CD4-positive, alpha-beta memory T cell (primary cell): ENCODE measurements around the gene COPS3. TPM values are rescaled to one million over a fixed set of nuclear protein-coding genes. Genes with fewer than 3 reads are reported as not detected.
A peak's percentile ranks its signal among the peaks of the same experiment; 100 is the strongest.

Source experiments
- CTCF ChIA-PET: fragments of 350-600 bp; sonication (Branson Sonifier 250); formaldehyde crosslinking; loops from one replicate; lab custom pipeline; 2021; ENCODE audit warnings: inconsistent platforms; ENCODE audit not compliant: partially characterized antibody; lab: Charles Lee
- POLR2A ChIA-PET: fragments of 350-600 bp; sonication (Branson Sonifier 250); formaldehyde crosslinking; loops from one replicate; lab custom pipeline; 2021; ENCODE audit not compliant: partially characterized antibody; lab: Charles Lee
- DNase-seq, 5 donors: peaks; one replicate each; pipeline versions ENCODE4 v3.0.0 to v3.0.0-alpha.2; 2020 to 2022; ENCODE audit warnings: mixed read lengths in 1 of 5
- H3K27ac ChIP-seq: one replicate; pipeline ENCODE4 v1.7.0; 2013; ENCODE audit warnings: low read depth, low read length
- H3K27me3 ChIP-seq: 2 replicates; pipeline ENCODE4 v1.7.0; 2013; ENCODE audit warnings: mild to moderate bottlenecking, low read length, moderate library complexity; ENCODE audit not compliant: insufficient read depth
- H3K36me3 ChIP-seq: 2 replicates; pipeline ENCODE4 v1.7.0; 2013; ENCODE audit warnings: mild to moderate bottlenecking, low read length, moderate library complexity; ENCODE audit not compliant: insufficient read depth
- H3K4me1 ChIP-seq: 2 replicates; pipeline ENCODE4 v1.7.0; 2013; ENCODE audit warnings: mild to moderate bottlenecking, low read length, moderate library complexity; ENCODE audit not compliant: insufficient read depth
- H3K4me3 ChIP-seq, 2 donors: one replicate each; pipeline ENCODE4 v1.7.0; 2013; ENCODE audit warnings: low read length in 2 of 2, mild to moderate bottlenecking in 1 of 2
- H3K9me3 ChIP-seq, 2 donors: one replicate each; pipeline ENCODE4 v1.7.0; 2013; ENCODE audit warnings: low read length in 2 of 2, control low read depth in 1 of 2; ENCODE audit not compliant: control insufficient read depth in 1 of 2
- H3K27ac Mint-ChIP-seq, 7 donors: one replicate each; pipeline ENCODE4 v1.8.0; 2020 to 2021; ENCODE audit warnings: mixed read lengths in 7 of 7, mild to moderate bottlenecking in 6 of 7, inconsistent platforms in 3 of 7, moderate library complexity in 3 of 7
- H3K27me3 Mint-ChIP-seq, 2 donors: one replicate each; pipeline ENCODE4 v1.8.0; 2020 to 2021; ENCODE audit warnings: mixed read lengths in 2 of 2
- H3K36me3 Mint-ChIP-seq, 2 donors: one replicate each; pipeline ENCODE4 v1.8.0; 2020 to 2021; ENCODE audit warnings: mixed read lengths in 2 of 2, inconsistent platforms in 1 of 2, mild to moderate bottlenecking in 1 of 2
- H3K4me1 Mint-ChIP-seq, 4 donors: one replicate each; pipeline ENCODE4 v1.8.0; 2020 to 2021; ENCODE audit warnings: mixed read lengths in 4 of 4, mild to moderate bottlenecking in 1 of 4
- H3K4me3 Mint-ChIP-seq, 8 donors: one replicate each; pipeline ENCODE4 v1.8.0; 2020 to 2021; ENCODE audit warnings: mixed read lengths in 8 of 8, mild to moderate bottlenecking in 7 of 8, moderate library complexity in 6 of 8, inconsistent platforms in 3 of 8
- H3K9me3 Mint-ChIP-seq, 8 donors: one replicate each; pipeline ENCODE4 v1.8.0; 2020 to 2021; ENCODE audit warnings: mixed read lengths in 8 of 8, mild to moderate bottlenecking in 5 of 8, inconsistent platforms in 3 of 8, moderate library complexity in 1 of 8
- intact Hi-C: fragments of 100-400 bp; cut with micrococcal nuclease; formaldehyde crosslinking; loops from one replicate; pipeline ENCODE4 v1.15.1; 2023
- polyA plus RNA-seq, 2 donors: library from polyadenylated mRNA; unstranded; fragments of 300-500 nt; fragmentation: Illumina TruSeq; gene quantifications; one replicate each; pipeline ENCODE4 v1.2.3, GENCODE V29; 2021
- total RNA-seq, 2 experiments: library from RNA; stranded (reverse); gene quantifications; one replicate each; pipeline ENCODE4 v1.2.3, GENCODE V29; 2021

COPS3 gene
- total and polyA plus RNA-seq, 4 experiments from 2014 or later: 45.4 to 103 (median 81.5) TPM

DNA sequence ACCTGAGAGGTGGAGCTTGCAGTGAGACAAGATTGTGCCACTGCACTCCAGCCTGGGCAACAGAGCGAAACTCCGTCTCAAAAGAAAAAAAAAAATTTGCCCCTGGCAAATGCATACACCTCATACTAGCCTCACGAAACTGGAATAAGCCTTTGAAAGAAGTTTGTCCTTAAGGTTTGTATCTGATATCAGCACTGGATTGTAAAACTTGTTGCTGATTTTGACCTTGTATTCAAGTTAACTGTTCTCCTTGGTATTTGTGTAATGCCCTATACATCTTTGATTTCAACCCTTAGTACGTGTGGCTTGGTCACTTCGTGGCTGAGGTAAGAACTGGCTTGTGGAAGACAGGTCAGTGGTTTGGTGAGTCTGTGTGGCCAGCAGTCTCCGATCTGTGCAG lies 37.9 kb downstream of the COPS3 start:
- Histone ChIP-seq H3K9me3 (no peaks in the 10 kb centered on the region), H3K27me3 (no peaks in the 10 kb centered on the region), H3K27ac (no peak overlapping the region), H3K4me1 (peaks cover 4% of the 10 kb centered on the region), H3K4me3 (no peak overlapping the region), H3K36me3 (peaks cover 19% of the 10 kb centered on the region)
- DNase-seq: no peak
- H3K4me3 Mint-ChIP-seq: no peak overlapping the region
- H3K27me3 Mint-ChIP-seq: no peaks in the 10 kb centered on the region
- no peaks in the 10 kb centered on the region for H3K9me3 Mint-ChIP-seq
- POLR2A ChIA-PET: no interaction called here
- CTCF ChIA-PET: no interaction called here
- H3K27ac Mint-ChIP-seq: peak overlapping the region in 2 of 7 donors; percentile 23 to 30
- intact Hi-C loops: no loop called here
- peaks cover 12 to 23% of the 10 kb centered on the region in 2 donors for H3K36me3 Mint-ChIP-seq
- H3K4me1 Mint-ChIP-seq: peaks cover 0 to 8% (median 3%) of the 10 kb centered on the region in 4 donors

DNA sequence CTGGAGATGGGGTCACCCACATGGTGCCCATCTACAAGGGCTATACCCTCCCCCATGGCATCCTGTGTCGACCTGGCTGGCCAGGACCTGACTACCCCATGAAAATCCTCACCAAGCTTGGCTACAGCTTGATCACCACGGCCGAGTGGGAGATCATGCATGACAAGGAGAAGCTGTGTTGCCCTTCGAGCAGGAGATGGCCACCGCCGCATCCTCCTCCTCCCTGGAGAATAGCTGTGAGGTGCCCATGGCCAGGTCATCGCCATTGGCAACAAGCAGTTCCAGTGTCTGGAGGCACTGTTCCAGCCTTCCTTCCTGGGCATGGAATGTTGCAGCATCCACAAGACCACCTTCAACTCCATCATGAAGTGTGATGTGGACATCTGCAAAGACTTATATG lies 38.8 kb downstream of the COPS3 start:
- H3K27me3 Mint-ChIP-seq: no peaks in the 10 kb centered on the region
- H3K9me3 Mint-ChIP-seq: no peaks in the 10 kb centered on the region
- no peak overlapping the region for H3K4me3 Mint-ChIP-seq
- H3K36me3 ChIP-seq: peaks cover 10% of the 10 kb centered on the region
- POLR2A ChIA-PET: no interaction called here
- no peaks in the 10 kb centered on the region for H3K27me3 ChIP-seq
- peaks cover under 1 to 17% (median 6%) of the 10 kb centered on the region in 4 donors for H3K4me1 Mint-ChIP-seq
- CTCF ChIA-PET: no interaction called here
- H3K36me3 Mint-ChIP-seq: peaks cover 9 to 17% of the 10 kb centered on the region in 2 donors
- no peak for DNase-seq
- no peaks in the 10 kb centered on the region for H3K9me3 ChIP-seq
- no peak overlapping the region for H3K27ac ChIP-seq
- peak overlapping the region in 1 of 7 donors; percentile 72 for H3K27ac Mint-ChIP-seq
- H3K4me3 ChIP-seq: no peak overlapping the region
- peaks cover 10% of the 10 kb centered on the region for H3K4me1 ChIP-seq
- intact Hi-C loops: no loop called here

DNA sequence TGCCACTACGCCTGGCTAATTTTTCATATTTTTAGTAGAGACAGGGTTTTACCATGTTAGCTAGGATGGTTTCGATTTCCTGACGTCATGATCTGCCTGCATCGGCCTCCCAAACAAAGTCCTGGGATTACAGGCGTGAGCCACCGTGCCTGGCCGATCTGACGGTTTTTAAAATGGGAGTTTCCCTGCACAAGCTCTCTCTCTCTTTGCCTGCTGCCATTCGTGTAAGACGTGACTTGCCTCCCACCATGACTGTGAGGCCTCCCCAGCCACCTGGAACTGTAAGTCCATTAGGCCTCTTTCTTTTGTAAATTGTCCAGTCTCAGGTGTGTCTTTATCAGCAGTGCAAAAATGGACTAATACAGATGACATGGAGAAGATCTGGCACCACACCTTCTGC lies 39.4 kb downstream of the COPS3 start:
- H3K4me3 Mint-ChIP-seq: no peak overlapping the region
- CTCF ChIA-PET: no interaction called here
- H3K36me3 ChIP-seq: peaks cover 4% of the 10 kb centered on the region

DNA sequence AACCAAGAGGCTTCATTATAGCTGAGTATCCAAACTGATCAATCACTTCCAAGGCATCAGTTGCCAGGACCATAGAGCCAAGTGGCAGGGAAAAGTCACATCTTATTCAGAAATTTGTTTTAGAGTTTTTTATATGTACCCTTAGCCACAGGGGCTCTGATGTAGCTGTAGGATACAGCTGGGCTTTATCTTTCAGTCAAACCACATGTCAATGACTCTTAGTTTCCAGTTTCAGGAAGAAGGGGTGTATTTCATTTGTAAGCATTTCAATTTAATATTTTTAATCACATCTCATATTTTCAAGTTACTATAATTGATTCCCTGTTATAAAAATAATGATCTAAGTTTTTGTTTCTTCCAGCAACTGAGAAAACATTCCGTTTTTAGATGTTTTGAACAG lies 41.2 kb downstream of the COPS3 start:
- ChIA-PET POLR2A (no interaction called here), CTCF (no interaction called here)

More for the DNA sequence above, 39.4 kb downstream of the COPS3 start:
- Histone ChIP-seq H3K4me1 (peaks cover 10% of the 10 kb centered on the region), H3K27me3 (no peaks in the 10 kb centered on the region), H3K27ac (no peak overlapping the region), H3K9me3 (no peaks in the 10 kb centered on the region), H3K4me3 (no peak overlapping the region)
- no peak for DNase-seq
- intact Hi-C loops: no loop called here
- H3K36me3 Mint-ChIP-seq: peaks cover 3 to 12% of the 10 kb centered on the region in 2 donors
- no peaks in the 10 kb centered on the region for H3K9me3 Mint-ChIP-seq
- no peaks in the 10 kb centered on the region for H3K27me3 Mint-ChIP-seq
- POLR2A ChIA-PET: no interaction called here
- H3K27ac Mint-ChIP-seq: peak overlapping the region in 1 of 7 donors; percentile 66
- H3K4me1 Mint-ChIP-seq: peaks cover 1 to 18% (median 8%) of the 10 kb centered on the region in 4 donors

DNA sequence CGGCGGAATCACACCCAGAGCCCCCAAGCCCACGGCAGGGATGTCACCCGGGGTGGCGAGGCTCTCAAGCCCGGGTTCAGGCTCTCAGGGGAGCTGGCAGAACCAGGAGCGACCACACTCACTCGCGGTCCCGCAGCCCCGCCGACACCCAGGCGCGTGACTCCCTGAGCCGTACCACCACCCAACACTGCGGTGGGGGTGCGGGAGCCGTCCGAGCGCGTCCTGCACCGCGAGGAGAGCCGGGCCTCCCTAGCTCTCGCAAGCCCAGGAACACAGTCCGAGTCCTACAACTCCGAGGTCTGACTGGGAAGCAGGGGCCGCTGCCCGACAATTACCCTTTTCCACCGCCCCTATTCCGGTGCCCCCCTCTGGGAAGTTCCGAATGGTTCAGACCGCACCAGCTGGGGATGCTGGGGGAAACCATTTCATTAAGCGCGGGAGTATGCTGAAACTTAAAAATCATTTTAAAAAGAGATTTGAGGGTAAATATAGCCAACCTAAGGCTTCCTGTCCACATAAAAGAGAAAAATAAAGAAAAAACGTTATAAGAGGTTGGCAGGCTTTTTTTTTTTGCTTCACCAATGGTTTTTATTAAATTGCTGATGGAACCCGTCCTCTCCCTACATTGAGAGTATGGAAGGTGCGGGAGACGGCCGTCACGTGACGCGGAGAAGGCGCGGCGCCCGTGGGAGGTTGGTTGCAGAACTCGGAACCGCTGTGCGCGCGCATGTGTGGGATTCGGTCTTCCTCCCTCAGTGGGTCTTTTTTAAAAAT lies 43.8 kb downstream of the COPS3 start, which contains the start of gene FLCN:
FLCN (minus strand) TSS at position 143 of the 774 bp plus-strand sequence. CDS start 9,031 bp downstream, outside the sequence.
- Histone ChIP-seq H3K27ac (peak within 1 kb of the TSS; percentile 94), H3K4me3 (peak within 1 kb of the TSS; percentile 79 to 82), H3K27me3 (no peaks in the 10 kb centered on the region), H3K4me1 (peaks cover 25% of the 10 kb centered on the region), H3K9me3 (no peaks in the 10 kb centered on the region), H3K36me3 (peaks cover under 1% of the 10 kb centered on the region)
- peaks cover 1 to 20% of the 10 kb centered on the region in 2 donors for H3K36me3 Mint-ChIP-seq
- ChIA-PET CTCF (interaction anchor here (0.9 to 1.7 kb wide), 6 partner anchors 81 to 221 kb away, joined by 3 to 4 read pairs (median 3); no protein-coding TSS in a partner anchor), POLR2A (interaction anchor here (0.5 to 3.7 kb wide), 23 partner anchors 9 to 723 kb away, joined by 3 to 39 read pairs (median 5); partner anchors contain the start of genes COPS3, MPRIP and RASD1)
- intact Hi-C loops: loop anchor here (2.0 kb wide), 3 partner anchors 30 to 194 kb away; partner anchors contain the start of genes COPS3, MPRIP and PLD6
- peak; percentile 91 to 95 (median 92) for DNase-seq
- H3K27ac Mint-ChIP-seq: peak within 1 kb of the TSS; percentile 91 to 99 (median 99)
- H3K9me3 Mint-ChIP-seq: no peaks in the 10 kb centered on the region
- peaks cover 15 to 35% (median 23%) of the 10 kb centered on the region in 4 donors for H3K4me1 Mint-ChIP-seq
- H3K27me3 Mint-ChIP-seq: no peaks in the 10 kb centered on the region
- peak within 1 kb of the TSS; percentile 90 to 97 (median 95) for H3K4me3 Mint-ChIP-seq

More for the DNA sequence above, 41.2 kb downstream of the COPS3 start:
- Mint-ChIP-seq H3K9me3 (no peaks in the 10 kb centered on the region), H3K4me1 (peaks cover 15 to 35% (median 23%) of the 10 kb centered on the region in 4 donors), H3K27me3 (no peaks in the 10 kb centered on the region), H3K36me3 (peaks cover 0 to 17% of the 10 kb centered on the region in 2 donors), H3K4me3 (peak overlapping the region in 3 of 8 donors; percentile 51 to 77 (median 65)), H3K27ac (peak overlapping the region in 1 of 7 donors; percentile 38)
- Histone ChIP-seq H3K4me3 (no peak overlapping the region), H3K27me3 (no peaks in the 10 kb centered on the region), H3K9me3 (no peaks in the 10 kb centered on the region), H3K4me1 (peaks cover 25% of the 10 kb centered on the region), H3K36me3 (no peaks in the 10 kb centered on the region), H3K27ac (no peak overlapping the region)
- no peak for DNase-seq
- intact Hi-C loops: no loop called here

DNA sequence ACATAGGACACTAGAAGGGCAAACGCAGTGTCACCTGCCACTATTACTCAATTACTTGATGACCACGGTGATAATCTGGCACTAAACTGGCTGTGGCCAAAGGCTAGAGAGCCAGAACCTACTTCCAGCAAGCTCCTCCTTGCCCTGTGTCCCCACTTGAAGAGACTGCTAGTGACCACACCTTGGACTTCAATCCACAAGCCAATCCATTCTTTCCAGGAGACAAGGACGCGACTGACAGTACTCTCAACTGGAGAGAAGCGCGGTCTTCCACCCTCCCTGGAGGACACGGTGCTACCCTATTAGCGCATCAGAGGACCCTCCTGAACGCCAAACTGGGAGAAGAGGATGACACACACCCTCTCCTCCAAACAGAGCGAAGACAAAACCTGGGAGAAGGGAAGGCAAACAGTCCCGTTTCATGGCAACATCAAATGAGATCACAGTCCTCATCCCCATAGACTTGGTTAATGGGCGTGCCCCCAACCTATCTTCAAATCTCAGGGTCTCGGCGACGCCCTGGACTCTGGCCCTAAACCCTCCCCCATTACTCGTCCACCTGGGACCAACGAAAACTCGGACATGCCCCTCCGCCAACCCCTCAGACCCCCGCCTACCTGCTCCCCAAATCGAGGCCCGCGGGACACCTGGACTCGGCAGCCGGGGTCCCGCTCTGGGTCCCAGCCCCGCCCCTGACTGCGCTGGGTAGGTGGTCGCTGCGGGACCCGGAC lies 44.6 kb downstream of the COPS3 start:
- CTCF ChIA-PET: interaction anchor here (0.9 to 1.7 kb wide), 7 partner anchors 8 to 220 kb away, joined by 3 to 4 read pairs (median 3); no protein-coding TSS in a partner anchor
- Histone ChIP-seq H3K27me3 (no peaks in the 10 kb centered on the region), H3K27ac (peak overlapping the region; percentile 94), H3K4me1 (peaks cover 25% of the 10 kb centered on the region), H3K9me3 (no peaks in the 10 kb centered on the region), H3K4me3 (peak overlapping the region; percentile 79 to 82), H3K36me3 (peaks cover 8% of the 10 kb centered on the region)
- POLR2A ChIA-PET: interaction anchor here (0.5 to 3.7 kb wide), 23 partner anchors 9 to 723 kb away, joined by 3 to 39 read pairs (median 5); partner anchors contain the start of genes COPS3, MPRIP and PLD6
- Mint-ChIP-seq H3K27ac (peak overlapping the region; percentile 91 to 99 (median 99)), H3K36me3 (peaks cover 9 to 27% of the 10 kb centered on the region in 2 donors), H3K27me3 (no peaks in the 10 kb centered on the region), H3K4me3 (peak overlapping the region; percentile 90 to 97 (median 95)), H3K4me1 (peaks cover 16 to 40% (median 24%) of the 10 kb centered on the region in 4 donors), H3K9me3 (no peaks in the 10 kb centered on the region)
- intact Hi-C loops: loop anchor here (1.0 to 2.0 kb wide), 4 partner anchors 30 to 194 kb away; partner anchors contain the start of genes COPS3, MPRIP and PLD6
- DNase-seq: peak in 3 of 5 donors; percentile 9 to 39 (median 16)
